H1 (cell line): ENCODE data around the gene RBP5.

Source experiments
- BRCA1 ChIP-seq: IDR thresholded peaks from 2 replicates; pipeline ENCODE4 v1.6.1; 2012; ENCODE audit warnings: low read depth, low read length, improper control_type of control experiment
- CTCF ChIP-seq, 3 experiments: IDR thresholded peaks; 1 replicate in 2 of 3; 2 replicates in 1 of 3; pipeline versions ENCODE4 v1.5.1 to v1.6.1; 2011; ENCODE audit warnings: low read length in 3 of 3, mild to moderate bottlenecking in 3 of 3, inconsistent platforms in 2 of 3, low read depth in 1 of 3, moderate library complexity in 1 of 3; ENCODE audit not compliant: insufficient read depth in 1 of 3; ENCODE audit errors: control extremely low read depth in 1 of 3
- EP300 ChIP-seq, 2 experiments: IDR thresholded peaks; 1 replicate in 1 of 2; 2 replicates in 1 of 2; pipeline ENCODE4 v1.6.1; 2011 to 2012; ENCODE audit warnings: low read depth in 2 of 2, low read length in 2 of 2, mild to moderate bottlenecking in 2 of 2, borderline replicate concordance in 1 of 2, inconsistent platforms in 1 of 2, moderate library complexity in 1 of 2
- EZH2 ChIP-seq: fragments of 200-600 bp; sonication (generic); IDR thresholded peaks from 2 replicates; pipeline ENCODE4 v1.7.1; 2012; ENCODE audit warnings: low read depth, mild to moderate bottlenecking, moderate library complexity, low read length, inconsistent platforms; ENCODE audit not compliant: severe bottlenecking
- GABPA ChIP-seq: IDR thresholded peaks from 2 replicates; pipeline ENCODE4 v1.6.1; 2011; ENCODE audit warnings: mild to moderate bottlenecking, low read length, moderate library complexity, borderline replicate concordance; ENCODE audit not compliant: insufficient read depth
- HDAC6 ChIP-seq: IDR thresholded peaks from one replicate; pipeline ENCODE4 v1.7.1; 2012; ENCODE audit warnings: low read depth, mild to moderate bottlenecking, inconsistent platforms, low read length, moderate library complexity
- POLR2A ChIP-seq, 2 experiments: IDR thresholded peaks; 1 replicate in 1 of 2; 2 replicates in 1 of 2; pipeline ENCODE4 v1.6.1; 2011; ENCODE audit warnings: low read depth in 2 of 2, low read length in 2 of 2, mild to moderate bottlenecking in 2 of 2; ENCODE audit errors: control extremely low read depth in 1 of 2
- POLR2AphosphoS5 ChIP-seq: IDR thresholded peaks from 2 replicates; pipeline ENCODE4 v1.6.1; 2011; ENCODE audit warnings: low read depth, low read length
- SIRT6 ChIP-seq: IDR thresholded peaks from one replicate; pipeline ENCODE4 v1.7.1; 2012; ENCODE audit warnings: low read length, inconsistent platforms
- SIX5 ChIP-seq: IDR thresholded peaks from 2 replicates; pipeline ENCODE4 v1.6.1; 2011; ENCODE audit warnings: mild to moderate bottlenecking, low read depth, low read length
- SUZ12 ChIP-seq: fragments of 200-600 bp; sonication (generic); IDR thresholded peaks from 2 replicates; pipeline ENCODE4 v1.6.1; 2012; ENCODE audit warnings: mild to moderate bottlenecking, inconsistent platforms, low read length, moderate library complexity, mixed read lengths

DNA sequence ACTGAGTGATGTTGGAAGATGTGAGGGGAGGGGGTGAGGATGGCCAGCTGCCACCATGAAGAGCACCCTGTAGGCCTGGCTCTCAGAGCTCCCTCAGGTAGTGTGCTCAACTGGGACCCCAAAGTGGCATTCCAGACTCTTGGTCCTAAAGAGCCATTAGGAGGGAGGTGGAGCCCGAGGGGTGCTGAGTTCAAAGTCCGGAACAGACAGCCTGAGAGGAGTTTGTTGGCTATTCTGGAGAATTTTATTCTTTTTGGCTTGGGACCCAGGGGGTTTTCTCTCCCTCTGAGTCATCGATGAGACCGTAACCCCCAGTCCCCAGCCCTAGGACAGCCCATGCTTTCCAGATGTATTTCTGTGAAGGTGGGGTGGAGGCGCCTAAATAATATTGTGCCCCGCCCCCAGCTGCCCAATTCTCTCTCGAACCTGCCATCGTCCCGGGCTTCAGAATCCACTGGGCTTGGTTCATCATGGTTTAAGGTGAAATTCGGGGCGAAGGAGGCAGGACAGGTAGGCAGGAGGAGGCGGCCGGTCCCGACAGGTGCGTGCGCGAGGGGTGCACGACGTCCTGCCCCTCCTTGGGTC is 690 bp upstream of the RBP5 start:
- no peak for TF ChIP-seq CTCF (IDR thresholded peaks at IDR 0.05; ENCODE audit: control extremely low read depth in 1 of 3, insufficient read depth in 1 of 3, low read depth in 1 of 3, low read length in 3 of 3)
- no peak for TF ChIP-seq EZH2
- no peak for TF ChIP-seq EP300 (IDR thresholded peaks at IDR 0.05; ENCODE audit: borderline replicate concordance in 1 of 2, low read depth in 2 of 2, low read length in 2 of 2)
- TF ChIP-seq GABPA: no peak
- no peak for TF ChIP-seq POLR2AphosphoS5
- TF ChIP-seq SUZ12: no peak
- TF ChIP-seq SIRT6: no peak
- no peak for TF ChIP-seq BRCA1
- TF ChIP-seq SIX5: no peak
- TF ChIP-seq HDAC6: no peak
- no peak for TF ChIP-seq POLR2A (IDR thresholded peaks at IDR 0.05; ENCODE audit: control extremely low read depth in 1 of 2, low read depth in 2 of 2, low read length in 2 of 2)
